NOMO-1 (cell line): ENCODE results near the gene ZNF281.
"Not testable (repeated sequence)": the region's sequence is repeated elsewhere in the genome, so short reads cannot be mapped to it uniquely, and the experiment has no call there.

ENCODE experiments used
- DNase-seq, 2 experiments: peaks; one replicate each; lab custom pipeline; 2025; ENCODE audit not compliant: unreplicated experiment in 2 of 2; lab: John Stamatoyannopoulos, UW

Gene ZNF281

DNA sequence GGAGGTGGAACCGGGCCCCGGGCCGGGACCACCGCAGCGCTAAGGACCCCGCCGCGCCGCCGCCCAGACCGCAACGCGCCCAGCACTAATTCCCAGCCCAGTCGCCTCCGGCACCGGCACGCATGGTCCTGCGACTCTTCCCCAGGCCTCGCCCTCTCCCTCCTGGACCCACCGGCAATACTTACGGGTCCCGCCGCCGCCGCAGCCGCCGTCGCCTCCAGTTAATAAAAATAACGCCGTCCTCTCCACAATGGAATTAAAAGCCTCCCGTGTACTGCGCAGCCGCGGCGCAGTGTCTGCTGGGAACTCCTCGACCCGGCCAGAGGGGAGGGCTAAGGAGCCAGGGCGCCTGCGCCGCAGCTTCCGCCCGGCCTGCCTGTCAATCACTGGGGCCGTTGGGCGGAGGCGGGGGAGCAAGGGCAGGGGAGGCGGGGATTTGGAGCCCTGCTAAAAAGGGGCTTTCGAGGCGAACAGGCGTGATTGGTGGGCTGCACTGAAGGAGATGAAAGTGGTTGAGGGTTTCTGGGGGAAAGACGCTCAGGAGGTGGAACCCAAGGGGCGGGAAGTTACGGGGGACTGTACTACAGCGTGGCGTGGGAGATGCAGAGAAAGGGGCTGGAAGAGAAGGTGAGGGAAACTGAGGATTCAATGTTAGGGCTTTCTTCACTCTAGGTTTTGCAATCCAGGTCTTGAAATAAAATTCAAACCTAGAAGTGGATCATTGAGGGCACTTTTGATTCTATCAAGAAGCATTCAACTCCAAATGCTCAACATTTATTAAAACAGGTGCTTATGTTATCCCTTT is at the start of gene ZNF281:
TSS of gene ZNF281 (minus strand) at position 276 of the 805 bp plus-strand sequence. CDS start 331 bp downstream, outside the sequence.
- DNase-seq = peak; percentile 90 to 92

DNA sequence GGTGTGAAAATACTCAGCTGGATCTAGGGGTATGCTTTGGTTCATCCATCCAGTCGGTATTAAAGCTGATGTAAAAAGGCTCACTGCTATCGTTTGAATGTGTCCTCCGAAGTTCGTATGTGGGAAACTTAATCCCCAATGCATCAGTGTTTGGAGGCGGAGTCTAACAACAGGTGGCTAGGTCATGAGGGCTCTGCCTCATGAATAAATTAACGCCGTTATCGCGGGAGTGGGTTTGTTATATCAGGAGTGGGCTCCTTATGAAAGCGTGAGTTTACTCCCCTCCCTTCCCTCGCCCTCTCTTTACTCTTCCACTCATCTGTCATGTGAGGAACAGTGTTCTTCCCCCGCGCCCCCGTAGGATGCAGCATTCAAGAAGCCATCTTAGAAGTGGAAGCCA is 48.9 kb upstream of the ZNF281 start:
- no peak for DNase-seq

GRCh38 chr1:200457810-200458209 is 48.0 kb upstream of the ZNF281 start:
- DNase-seq = no peak

DNA sequence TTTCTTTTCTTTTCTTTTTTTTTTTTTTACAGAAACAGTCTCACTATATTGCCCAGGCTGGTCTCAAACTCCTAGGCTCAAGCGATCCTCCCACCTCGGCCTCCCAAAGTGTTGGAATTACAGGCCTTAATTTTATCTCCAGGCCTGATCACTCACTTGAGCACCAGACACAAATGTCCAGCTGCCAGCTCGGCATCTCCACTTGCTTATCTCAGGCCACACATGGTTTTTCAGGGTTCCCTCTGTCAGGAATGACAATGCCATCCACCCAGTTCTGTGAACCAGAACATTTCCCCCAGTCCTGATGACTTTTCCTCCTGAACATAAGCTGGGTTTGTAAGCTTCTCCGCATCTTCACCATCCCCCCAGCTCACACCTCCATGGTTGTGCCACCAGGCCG is 44.6 kb upstream of the ZNF281 start:
- no peak for DNase-seq

- DNase-seq = peak in 1 of 2 experiments; percentile 8
These were observed 43.7 kb upstream of the ZNF281 start for GRCh38 chr1:200453553-200453905.

DNA sequence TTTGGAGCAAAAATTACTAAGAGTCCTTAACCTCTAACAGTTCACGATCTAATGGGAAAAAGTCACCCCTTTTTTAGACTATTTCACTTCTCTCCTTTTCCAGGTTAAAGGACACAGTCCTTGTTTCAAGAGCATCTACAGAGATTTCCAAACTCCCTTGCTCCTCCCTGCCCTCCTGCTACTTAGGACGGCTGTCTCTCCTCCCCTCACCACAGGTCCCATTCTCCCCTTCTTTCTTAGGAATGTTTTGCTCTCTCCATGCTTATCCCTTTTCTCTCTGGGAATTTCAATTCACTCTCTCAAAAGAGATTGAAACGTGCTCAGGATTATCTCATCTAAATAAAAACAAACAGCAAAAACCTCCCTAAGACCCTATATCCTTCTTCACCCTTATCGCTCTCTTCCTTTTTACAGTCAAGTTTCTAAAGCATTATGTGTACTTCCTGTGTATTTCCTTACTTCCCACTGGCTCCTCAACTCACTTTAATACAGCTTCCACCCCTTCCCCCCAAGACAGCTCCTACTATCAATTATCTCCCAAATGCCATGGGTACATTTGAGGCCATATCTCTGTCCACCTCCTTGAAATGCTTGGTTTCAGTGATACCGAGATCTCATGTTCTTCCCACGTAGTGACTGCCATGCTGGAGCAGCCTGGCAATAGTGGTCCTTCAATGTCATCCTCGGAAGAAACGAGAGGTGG is 43.2 kb upstream of the ZNF281 start:
- no peak for DNase-seq

GRCh38 chr1:200448034-200448762 is 38.4 kb upstream of the ZNF281 start:
- DNase-seq = no peak

DNA sequence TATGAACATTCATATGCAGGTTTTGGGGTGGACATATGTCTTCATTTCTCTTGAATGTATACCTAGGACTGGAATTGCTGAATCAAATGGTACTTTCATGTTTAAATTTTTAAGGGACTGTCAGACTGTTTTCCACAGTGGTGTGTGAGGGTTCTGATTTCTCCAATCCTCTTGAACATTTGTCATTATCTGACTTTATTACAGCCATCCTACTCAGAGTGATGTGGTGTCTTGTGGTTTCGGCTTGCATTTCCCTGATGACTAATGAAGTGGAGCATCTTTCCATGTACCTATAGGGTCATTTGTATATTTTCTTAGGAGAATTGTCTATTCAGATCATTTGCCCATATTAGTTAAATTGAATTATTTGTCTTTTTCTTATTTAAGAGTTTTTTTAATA is 35.4 kb upstream of the ZNF281 start:
- no peak for DNase-seq

DNA sequence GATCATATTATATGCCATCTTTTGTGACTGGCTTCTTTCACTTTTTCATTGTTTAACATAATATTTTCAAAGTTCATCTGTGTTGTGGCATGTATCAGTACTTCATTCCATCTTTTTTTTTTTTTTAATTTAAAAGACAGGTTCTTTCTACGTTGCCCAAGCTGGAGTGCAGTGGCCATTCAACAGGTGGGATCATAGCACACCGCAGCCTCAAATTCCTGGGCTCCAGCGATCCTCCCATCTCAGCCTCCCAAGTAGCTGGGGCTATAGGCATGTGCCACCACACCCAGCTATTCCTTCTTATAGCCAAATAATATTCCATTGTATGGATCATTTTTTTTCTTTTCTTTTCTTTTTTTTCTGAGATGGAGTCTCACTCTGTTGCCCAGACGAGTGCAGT is 34.6 kb upstream of the ZNF281 start:
- no peak for DNase-seq

DNA sequence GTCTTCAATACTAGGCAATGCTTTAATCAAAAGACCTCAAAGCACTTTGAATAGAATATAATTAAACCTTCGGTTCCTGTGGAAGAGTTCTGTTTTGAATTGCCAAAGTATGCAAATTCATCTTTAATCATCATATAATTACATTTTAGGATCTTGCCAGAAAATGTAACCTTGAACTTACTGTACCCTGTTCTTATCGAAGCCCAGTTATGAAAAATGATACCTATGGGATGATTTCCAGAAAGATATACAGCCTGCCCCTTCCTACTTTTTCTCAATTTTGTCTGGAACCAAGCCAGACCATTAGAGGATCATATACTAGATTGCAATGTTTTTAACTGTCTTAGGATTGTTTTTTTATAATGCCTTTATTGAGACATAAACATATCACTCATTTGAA is 34.0 kb upstream of the ZNF281 start:
- DNase-seq = no peak

DNA sequence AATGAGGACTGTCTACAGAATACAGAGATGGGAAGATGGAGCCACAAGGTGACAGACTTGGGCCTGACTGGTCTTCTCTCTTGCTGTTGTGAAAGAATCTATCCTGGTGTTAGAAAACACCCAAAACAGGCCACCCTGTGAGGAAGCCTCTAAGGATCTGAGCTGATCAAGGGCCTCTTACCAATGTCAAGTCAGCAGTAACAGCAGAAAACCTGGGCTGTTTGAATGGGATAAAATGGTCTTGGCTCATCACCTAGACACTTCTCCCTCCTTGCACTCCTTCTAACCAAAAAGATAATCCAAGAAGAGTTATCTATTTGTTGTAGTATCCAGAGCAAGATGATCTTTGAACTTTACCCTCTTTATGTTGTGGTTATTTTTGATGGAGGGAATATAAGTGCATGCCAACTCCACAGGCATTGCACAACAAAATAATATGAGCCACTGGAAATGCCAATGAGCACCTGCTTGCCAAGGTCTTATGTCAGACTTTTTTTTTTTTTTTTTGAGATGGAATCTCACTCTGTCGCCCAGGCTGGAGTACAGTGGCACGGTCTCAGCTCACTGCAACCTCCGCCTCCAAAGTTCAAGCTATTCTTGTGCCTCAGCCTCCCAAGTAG is 32.8 kb upstream of the ZNF281 start:
- no peak for DNase-seq

GRCh38 chr1:200442023-200442422 is 32.2 kb upstream of the ZNF281 start:
- no peak for DNase-seq

DNA sequence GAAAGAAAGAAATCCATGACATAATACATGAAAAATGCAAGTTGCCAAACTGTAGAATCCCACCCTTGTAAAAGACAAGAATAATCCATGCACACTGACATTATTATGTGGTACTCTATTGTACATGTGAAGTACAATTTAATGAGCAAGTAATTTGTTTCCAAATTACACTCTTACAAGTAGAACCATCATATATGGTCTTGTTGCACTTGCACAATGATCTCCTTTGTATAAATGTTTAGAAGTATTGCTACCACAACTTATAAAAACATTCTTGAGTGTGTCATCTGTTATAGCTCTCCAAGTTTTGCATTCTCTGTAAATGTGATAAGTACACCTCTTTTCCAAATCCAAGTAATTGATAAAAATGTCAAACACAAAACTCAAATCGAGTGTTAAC is 29.1 kb upstream of the ZNF281 start:
- DNase-seq = no peak

- not testable (repeated sequence) for DNase-seq
These were observed 28.6 kb upstream of the ZNF281 start for GRCh38 chr1:200438413-200438812.

DNA sequence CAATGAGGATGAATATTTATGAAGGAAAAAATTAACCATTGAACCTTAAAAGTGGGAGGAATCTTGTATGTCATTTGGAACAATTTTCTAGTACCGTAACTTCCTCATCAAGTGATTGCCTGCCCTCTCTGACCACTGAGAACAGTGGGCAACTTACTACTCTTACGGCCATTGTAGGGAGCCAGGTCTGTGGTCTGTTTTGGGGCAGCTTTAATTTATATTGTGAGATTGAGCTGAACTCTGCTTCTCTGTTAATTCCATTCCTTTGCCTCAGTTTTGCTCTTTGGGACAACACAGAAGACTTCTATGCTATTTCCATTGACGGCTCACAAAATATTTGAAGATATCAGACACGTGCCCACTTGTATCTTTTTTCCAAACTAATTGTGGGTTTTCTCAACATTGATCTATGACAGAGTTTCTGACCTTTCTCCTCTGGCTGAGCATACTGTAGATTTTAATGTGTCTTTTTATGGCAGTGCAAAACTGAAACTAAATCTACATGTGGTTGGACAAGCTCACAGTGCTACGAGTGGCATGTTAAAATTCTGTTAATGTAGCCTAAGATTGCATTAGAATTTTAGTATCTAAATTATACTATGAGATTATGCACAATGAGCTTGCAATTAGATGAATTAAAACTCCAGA is 27.8 kb upstream of the ZNF281 start:
- no peak for DNase-seq

DNA sequence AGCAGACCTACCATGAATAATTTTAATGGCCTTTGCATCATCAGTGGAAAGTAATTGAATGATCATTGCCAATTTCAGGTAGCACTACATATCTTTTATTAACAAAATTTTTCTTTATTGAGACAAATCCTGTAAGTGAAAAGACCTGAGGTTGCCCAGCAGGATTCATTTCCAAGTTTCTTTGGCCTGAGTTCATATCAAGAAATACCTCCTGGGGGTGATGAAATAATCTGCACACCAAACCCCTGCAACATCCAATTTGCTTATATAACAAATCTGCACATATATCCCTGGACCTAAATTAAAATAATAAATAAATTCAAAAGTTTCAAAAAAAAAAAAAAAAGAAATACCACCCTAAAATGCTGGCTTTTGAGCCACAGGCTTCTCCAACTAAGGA is 27.3 kb upstream of the ZNF281 start:
- no peak for DNase-seq

DNA sequence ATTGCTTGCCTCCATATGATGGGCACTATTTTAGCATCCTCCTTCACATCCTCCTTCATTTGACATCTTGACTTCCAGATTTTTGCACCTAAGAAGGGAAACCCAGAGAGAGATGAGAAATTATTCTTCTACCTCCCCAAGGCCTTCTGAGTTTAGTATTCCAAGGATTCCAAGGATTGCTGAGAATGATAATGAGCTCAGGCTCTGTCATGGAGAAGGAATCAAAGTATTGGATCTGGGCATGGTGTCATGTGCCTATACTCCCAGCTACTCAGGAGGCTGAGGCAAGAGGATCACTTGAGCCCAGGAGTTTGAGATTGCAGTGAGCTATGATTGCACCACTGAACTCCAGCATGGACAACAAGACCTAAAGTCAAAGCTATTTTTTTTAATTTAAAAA is 26.6 kb upstream of the ZNF281 start:
- no peak for DNase-seq

DNA sequence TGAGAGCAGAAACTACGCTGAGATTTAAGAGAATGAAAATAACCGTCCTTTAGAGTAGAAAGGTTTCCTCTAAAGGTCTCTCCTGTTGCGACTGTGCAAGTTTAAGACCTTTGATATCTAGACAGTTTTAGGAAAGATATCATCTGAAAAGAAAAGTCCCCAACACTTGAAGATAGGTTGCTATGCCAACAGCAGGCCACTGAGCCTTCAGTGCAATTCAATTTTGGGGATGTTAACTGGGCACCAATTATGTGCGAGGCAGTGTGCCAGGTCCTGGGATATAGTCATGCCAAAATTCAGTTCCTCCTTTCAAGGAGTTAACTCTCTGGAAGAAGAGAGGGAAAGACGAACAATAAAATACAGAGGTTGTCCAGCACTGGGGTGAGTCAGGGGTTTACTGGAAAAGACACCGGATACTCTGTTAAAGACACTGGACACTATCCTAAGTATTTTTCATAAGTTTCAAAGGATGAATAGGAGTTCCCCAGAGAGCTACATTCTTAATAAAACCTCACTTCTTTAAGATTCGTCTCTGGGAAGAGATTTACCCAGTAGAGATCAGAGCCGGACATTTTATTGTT is 25.5 kb upstream of the ZNF281 start:
- DNase-seq = no peak

GRCh38 chr1:200433586-200433985 is 23.8 kb upstream of the ZNF281 start:
- no peak for DNase-seq

- DNase-seq = no peak
These were observed 22.8 kb upstream of the ZNF281 start for GRCh38 chr1:200432586-200432985.
